GM21423 (cell line): ENCODE results near the gene SYNPR.

Experiments used
- ATAC-seq: cut with Tn5 transposase; IDR thresholded peaks from one replicate; pipeline ENCODE4 v1.9.1; 2021; ENCODE audit warnings: mild to moderate bottlenecking, moderate library complexity; ENCODE audit not compliant: unreplicated experiment

Gene SYNPR

GRCh38 chr3:63370094-63370493 lies 92.0 kb downstream of the SYNPR start:
- no peak for ATAC-seq

GRCh38 chr3:63383040-63383439 lies 104.9 kb downstream of the SYNPR start:
- ATAC-seq, result no peak

GRCh38 chr3:63384382-63384781 lies 106.3 kb downstream of the SYNPR start:
- no peak for ATAC-seq

- no peak for ATAC-seq
Measured at GRCh38 chr3:63385629-63386028, 107.5 kb downstream of the SYNPR start.

- no peak for ATAC-seq
Measured at GRCh38 chr3:63386568-63386967, 108.5 kb downstream of the SYNPR start.

- no peak for ATAC-seq
Measured at GRCh38 chr3:63387568-63387967, 109.5 kb downstream of the SYNPR start.

- no peak for ATAC-seq
Measured at GRCh38 chr3:63390710-63391230, 112.7 kb downstream of the SYNPR start.

GRCh38 chr3:63395960-63396359 lies 117.9 kb downstream of the SYNPR start:
- no peak for ATAC-seq

- no peak for ATAC-seq
Measured at GRCh38 chr3:63400246-63400860, 122.2 kb downstream of the SYNPR start.

- no peak for ATAC-seq
Measured at GRCh38 chr3:63405882-63406281, 127.8 kb downstream of the SYNPR start.

GRCh38 chr3:63413523-63413922 lies 135.4 kb downstream of the SYNPR start:
- ATAC-seq, result no peak

GRCh38 chr3:63414607-63415006 lies 136.5 kb downstream of the SYNPR start:
- ATAC-seq, result no peak

GRCh38 chr3:63429905-63430304 lies 151.8 kb downstream of the SYNPR start:
- no peak for ATAC-seq

- no peak for ATAC-seq
Measured at GRCh38 chr3:63430875-63431274, 152.8 kb downstream of the SYNPR start.

GRCh38 chr3:63437858-63438257 lies 159.8 kb downstream of the SYNPR start:
- no peak for ATAC-seq

GRCh38 chr3:63438826-63439371 lies 160.8 kb downstream of the SYNPR start:
- no peak for ATAC-seq

- no peak for ATAC-seq
Measured at GRCh38 chr3:63441262-63441661, 163.2 kb downstream of the SYNPR start.

GRCh38 chr3:63442918-63443317 lies 164.8 kb downstream of the SYNPR start:
- no peak for ATAC-seq

- ATAC-seq, result no peak
Measured at GRCh38 chr3:63450023-63450422, 171.9 kb downstream of the SYNPR start.

GRCh38 chr3:63450634-63451363 lies 172.7 kb downstream of the SYNPR start:
- no peak for ATAC-seq

- no peak for ATAC-seq
Measured at GRCh38 chr3:63456901-63457300, 178.8 kb downstream of the SYNPR start.

- no peak for ATAC-seq
Measured at GRCh38 chr3:63458405-63458804, 180.3 kb downstream of the SYNPR start.
